ENCODE data around the gene NAV3. TPM values are rescaled to one million over a fixed set of nuclear protein-coding genes. Genes with fewer than 3 reads are reported as not detected.

NAV3 gene
- total RNA-seq, 1 experiment from 2014 or later = 3.0 TPM

GRCh38 chr12:77837876-77838291 lies 7.2 kb downstream of the NAV3 start:
- Histone ChIP-seq H2AFZ (ENCODE audit: low read length) (no peak overlapping the region), H2BK5ac (ENCODE audit: insufficient read length, low read length) (no peak overlapping the region), H3K27me3 (ENCODE audit: insufficient read depth, low read length) (no peaks in the 10 kb centered on the region), H2BK20ac (ENCODE audit: low read depth, low read length, poor library complexity, severe bottlenecking) (no peak overlapping the region), H2BK15ac (ENCODE audit: low read depth, low read length) (no peak overlapping the region), H2BK12ac (ENCODE audit: insufficient read length, low read depth, low read length) (no peak overlapping the region), H3K79me1 (ENCODE audit: insufficient read depth, low read depth, low read length, poor library complexity, severe bottlenecking) (no peaks in the 10 kb centered on the region), H3K4me1 (ENCODE audit: insufficient read depth, low read length) (no peaks in the 10 kb centered on the region), H3K9ac (ENCODE audit: extremely low read depth, insufficient read length, low read length) (no peak overlapping the region), H2BK120ac (ENCODE audit: low read depth, low read length, poor library complexity, severe bottlenecking) (no peak overlapping the region), H3K18ac (ENCODE audit: insufficient read length, low read depth, low read length) (no peak overlapping the region), H3K14ac (ENCODE audit: insufficient read depth, low read length) (no peak overlapping the region), H2AK5ac (ENCODE audit: insufficient read length, low read length) (no peak overlapping the region), H3K9me3 (ENCODE audit: control insufficient read depth, low read depth, low read length) (no peaks in the 10 kb centered on the region), H4K5ac (ENCODE audit: insufficient read length, low read depth, low read length) (no peak overlapping the region), H4K8ac (replicated peaks; ENCODE audit: insufficient read length, low read depth, low read length) (no peak overlapping the region), H3K27ac (ENCODE audit: insufficient read length, low read depth, low read length) (no peak overlapping the region), H3K23ac (ENCODE audit: insufficient read length, low read depth, low read length) (no peak overlapping the region), H3K4me2 (ENCODE audit: insufficient read depth, insufficient read length, low read length) (no peak overlapping the region), H4K20me1 (ENCODE audit: control insufficient read depth, insufficient read depth, insufficient read length) (no peaks in the 10 kb centered on the region), H3K79me2 (ENCODE audit: insufficient read depth, low read length) (no peaks in the 10 kb centered on the region), H4K91ac (ENCODE audit: insufficient read length, low read depth, low read length) (no peak overlapping the region), H3K4ac (ENCODE audit: low read depth, low read length) (no peak overlapping the region), H3K56ac (ENCODE audit: insufficient read length, low read depth, low read length) (no peak overlapping the region), H3T11ph (ENCODE audit: low read length) (no peak overlapping the region), H3K23me2 (ENCODE audit: insufficient read length, low read depth, low read length, poor library complexity, severe bottlenecking) (no peaks in the 10 kb centered on the region)
- no peaks in the 10 kb centered on the region for H3K9me3 Mint-ChIP-seq
- TF ChIP-seq, protein P1, sequence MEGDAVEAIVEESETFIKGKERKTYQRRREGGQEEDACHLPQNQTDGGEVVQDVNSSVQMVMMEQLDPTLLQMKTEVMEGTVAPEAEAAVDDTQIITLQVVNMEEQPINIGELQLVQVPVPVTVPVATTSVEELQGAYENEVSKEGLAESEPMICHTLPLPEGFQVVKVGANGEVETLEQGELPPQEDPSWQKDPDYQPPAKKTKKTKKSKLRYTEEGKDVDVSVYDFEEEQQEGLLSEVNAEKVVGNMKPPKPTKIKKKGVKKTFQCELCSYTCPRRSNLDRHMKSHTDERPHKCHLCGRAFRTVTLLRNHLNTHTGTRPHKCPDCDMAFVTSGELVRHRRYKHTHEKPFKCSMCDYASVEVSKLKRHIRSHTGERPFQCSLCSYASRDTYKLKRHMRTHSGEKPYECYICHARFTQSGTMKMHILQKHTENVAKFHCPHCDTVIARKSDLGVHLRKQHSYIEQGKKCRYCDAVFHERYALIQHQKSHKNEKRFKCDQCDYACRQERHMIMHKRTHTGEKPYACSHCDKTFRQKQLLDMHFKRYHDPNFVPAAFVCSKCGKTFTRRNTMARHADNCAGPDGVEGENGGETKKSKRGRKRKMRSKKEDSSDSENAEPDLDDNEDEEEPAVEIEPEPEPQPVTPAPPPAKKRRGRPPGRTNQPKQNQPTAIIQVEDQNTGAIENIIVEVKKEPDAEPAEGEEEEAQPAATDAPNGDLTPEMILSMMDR (conservative IDR thresholded peaks at IDR 0.05) = no peak
- no peaks in the 10 kb centered on the region for H3K36me3 Mint-ChIP-seq (ENCODE audit: insufficient read depth in 1 of 3, low read depth in 3 of 3)
- DNase-seq = no peak
- no peaks in the 10 kb centered on the region; the same call in 1 of the 2 replicates for H3K27me3 Mint-ChIP-seq (ENCODE audit: low read depth)
- peaks cover 3 to 4% of the 10 kb centered on the region in 2 experiments; a peak in 3 of 4 replicates for H3K4me1 Mint-ChIP-seq
- WGBS (ENCODE audit: extremely low coverage, insufficient read length, low lambda C conversion rate) = no CpG with 5 or more reads among the region's 3 CpGs
- H3K4me3 Mint-ChIP-seq = no peak overlapping the region
- H3K27ac Mint-ChIP-seq = no peak overlapping the region
